Ovary (tissue), 9 donors: ENCODE measurements around the gene ITGA6. TPM values are rescaled to one million over a fixed set of nuclear protein-coding genes. Genes with fewer than 3 reads are reported as not detected.

ENCODE experiments used
- DNase-seq, 5 donors: peaks; one replicate each; pipeline ENCODE4 v3.0.0-alpha.2; 2019 to 2020
- H3K27ac ChIP-seq, 2 donors: fragments of 200-600 bp; one replicate each; pipeline versions ENCODE4 v1.5.1 to v1.8.0; 2019 to 2022
- H3K27me3 ChIP-seq: fragments of 200-600 bp; one replicate; pipeline ENCODE4 v1.8.0; 2022
- H3K36me3 ChIP-seq: fragments of 200-600 bp; sonication (generic); one replicate; pipeline ENCODE4 v1.5.1; 2019
- H3K4me1 ChIP-seq: one replicate; pipeline ENCODE4 v1.8.1; 2013; ENCODE audit warnings: mild to moderate bottlenecking, moderate library complexity; ENCODE audit not compliant: insufficient read depth
- H3K4me3 ChIP-seq: fragments of 200-600 bp; sonication (generic); one replicate; pipeline ENCODE4 v1.5.1; 2017
- H3K9me3 ChIP-seq, 2 donors: fragments of 200-600 bp in 1 of 2; sonication (generic) in 1 of 2; one replicate each; pipeline versions ENCODE4 v1.5.1 to v1.8.1; 2013 to 2019; ENCODE audit warnings: mild to moderate bottlenecking in 1 of 2, moderate library complexity in 1 of 2
- EP300 ChIP-seq: sonication (generic); formaldehyde crosslinking; IDR thresholded peaks from one replicate; pipeline ENCODE4 v1.6.1; 2017; ENCODE audit warnings: antibody characterized with exemption
- POLR2A ChIP-seq: fragments of 450-650 bp; IDR thresholded peaks from one replicate; pipeline ENCODE4 v1.6.1; 2017; ENCODE audit warnings: antibody characterized with exemption, mild to moderate bottlenecking, moderate library complexity
- WGBS, 3 donors: extraction: QIAGEN DNeasy Blood & Tissue Kit in 1 of 3; methylation state at CpG; one replicate each; pipeline versions ENCODE4 v1.1.5 to v1.1.7; 2013 to 2017; 5-methylcytosine and 5-hydroxymethylcytosine counted together
- intact Hi-C, 4 donors: fragments of 100-400 bp; cut with DNase I; formaldehyde crosslinking; loops; one replicate each; pipeline versions ENCODE4 v1.11.0 to v1.15.1; 2022 to 2023
- polyA plus RNA-seq, 2 donors: library from polyadenylated mRNA; stranded (reverse); fragments of 200-250 nt in 1 of 2; fragments of 350-450 nt in 1 of 2; fragmentation: Illumina TruSeq in 1 of 2; extraction: RNeasy Lipid Tissue Mini Kit (QIAGEN cat#74804) in 1 of 2; gene quantifications; one replicate each; pipeline ENCODE4 v1.2.3, GENCODE V29; 2013 to 2014
- total RNA-seq, 7 donors: library from RNA; depleted of rRNA in 2 of 7; stranded (reverse); fragments of >200 nt in 2 of 7; fragmentation: NEBNext Ultra II Directional in 3 of 7; extraction: Animal tissue kit (Norgen Biotek cat#: 25700) in 3 of 7; gene quantifications; one replicate each; pipeline versions ENCODE4 v1.1.0 to v1.2.4, GENCODE V29; 2016 to 2023
- TF ChIP-seq, protein P1 (sequence below), 3 donors: fragments of 450-650 bp in 2 of 3; fragments of 200-600 bp in 1 of 3; IDR thresholded peaks; one replicate each; pipeline versions ENCODE4 v1.5.1 to v1.8.0; 2016 to 2022; ENCODE audit warnings: antibody characterized with exemption in 3 of 3, mild to moderate bottlenecking in 1 of 3
- donor health status: DM: no; HTN: no; CAD: no; lungs with moderate emphysema.
- donor health status: DM: no; HTN: no; CAD: no.
- donor health status: Bipolar disorder and iron deficiency.
- donor health status: DM: yes; HTN: yes; CAD: no.
- donor health status: DM: no; HTN: no; CAD: no.
- donor health status: DM: yes; HTN: yes; CAD: no.

ITGA6 gene
- total and polyA plus RNA-seq, 9 donors = 8.4 to 51.6 (median 19.0) TPM

DNA sequence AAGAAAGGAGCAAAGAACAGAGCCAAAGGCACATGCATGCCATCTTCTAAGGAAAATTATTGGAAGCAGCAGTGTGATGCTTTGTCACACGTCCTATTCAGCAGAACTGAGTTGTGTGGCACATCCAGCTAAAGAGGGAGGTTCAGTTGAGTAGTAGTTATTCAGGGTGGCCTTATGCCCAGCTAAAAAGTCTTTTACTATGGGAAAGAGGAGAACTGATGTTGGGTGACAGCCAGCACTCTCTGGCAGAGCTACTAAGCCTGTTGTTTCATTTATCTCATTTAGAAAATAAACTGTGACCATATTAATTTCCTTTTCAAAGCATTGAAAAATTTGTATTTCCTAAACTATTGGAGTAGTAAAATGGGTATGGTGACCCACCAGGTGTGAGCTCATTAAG is 18.5 kb downstream of the ITGA6 start:
- intact Hi-C loops = no loop called here

GRCh38 chr2:172446474-172447063 is 19.2 kb downstream of the ITGA6 start:
- WGBS, 3 donors = 87 to 90% (median 89%) methylated on average over 6 of the region's 6 CpGs
- Histone ChIP-seq H3K4me1 (peaks cover 3% of the 10 kb centered on the region), H3K9me3 (no peaks in the 10 kb centered on the region), H3K27me3 (no peaks in the 10 kb centered on the region), H3K36me3 (no peaks in the 10 kb centered on the region), H3K4me3 (no peak overlapping the region), H3K27ac (no peak overlapping the region)
- intact Hi-C loops = no loop called here
- TF ChIP-seq POLR2A (no peak), EP300 (no peak)
- TF ChIP-seq, protein P1, sequence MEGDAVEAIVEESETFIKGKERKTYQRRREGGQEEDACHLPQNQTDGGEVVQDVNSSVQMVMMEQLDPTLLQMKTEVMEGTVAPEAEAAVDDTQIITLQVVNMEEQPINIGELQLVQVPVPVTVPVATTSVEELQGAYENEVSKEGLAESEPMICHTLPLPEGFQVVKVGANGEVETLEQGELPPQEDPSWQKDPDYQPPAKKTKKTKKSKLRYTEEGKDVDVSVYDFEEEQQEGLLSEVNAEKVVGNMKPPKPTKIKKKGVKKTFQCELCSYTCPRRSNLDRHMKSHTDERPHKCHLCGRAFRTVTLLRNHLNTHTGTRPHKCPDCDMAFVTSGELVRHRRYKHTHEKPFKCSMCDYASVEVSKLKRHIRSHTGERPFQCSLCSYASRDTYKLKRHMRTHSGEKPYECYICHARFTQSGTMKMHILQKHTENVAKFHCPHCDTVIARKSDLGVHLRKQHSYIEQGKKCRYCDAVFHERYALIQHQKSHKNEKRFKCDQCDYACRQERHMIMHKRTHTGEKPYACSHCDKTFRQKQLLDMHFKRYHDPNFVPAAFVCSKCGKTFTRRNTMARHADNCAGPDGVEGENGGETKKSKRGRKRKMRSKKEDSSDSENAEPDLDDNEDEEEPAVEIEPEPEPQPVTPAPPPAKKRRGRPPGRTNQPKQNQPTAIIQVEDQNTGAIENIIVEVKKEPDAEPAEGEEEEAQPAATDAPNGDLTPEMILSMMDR (IDR thresholded peaks at IDR 0.05) = no peak
- no peak for DNase-seq

More for the DNA sequence above, 18.5 kb downstream of the ITGA6 start:
- Histone ChIP-seq H3K27me3 (no peaks in the 10 kb centered on the region), H3K36me3 (no peaks in the 10 kb centered on the region), H3K4me1 (peaks cover 3% of the 10 kb centered on the region), H3K4me3 (no peak overlapping the region), H3K9me3 (no peaks in the 10 kb centered on the region), H3K27ac (no peak overlapping the region)
- no peak for DNase-seq
- WGBS, 3 donors = 55 to 65% (median 61%) methylated on average over 1 of the region's 1 CpG
- TF ChIP-seq POLR2A (no peak), EP300 (no peak)
- TF ChIP-seq, protein P1 (IDR thresholded peaks at IDR 0.05) = no peak

DNA sequence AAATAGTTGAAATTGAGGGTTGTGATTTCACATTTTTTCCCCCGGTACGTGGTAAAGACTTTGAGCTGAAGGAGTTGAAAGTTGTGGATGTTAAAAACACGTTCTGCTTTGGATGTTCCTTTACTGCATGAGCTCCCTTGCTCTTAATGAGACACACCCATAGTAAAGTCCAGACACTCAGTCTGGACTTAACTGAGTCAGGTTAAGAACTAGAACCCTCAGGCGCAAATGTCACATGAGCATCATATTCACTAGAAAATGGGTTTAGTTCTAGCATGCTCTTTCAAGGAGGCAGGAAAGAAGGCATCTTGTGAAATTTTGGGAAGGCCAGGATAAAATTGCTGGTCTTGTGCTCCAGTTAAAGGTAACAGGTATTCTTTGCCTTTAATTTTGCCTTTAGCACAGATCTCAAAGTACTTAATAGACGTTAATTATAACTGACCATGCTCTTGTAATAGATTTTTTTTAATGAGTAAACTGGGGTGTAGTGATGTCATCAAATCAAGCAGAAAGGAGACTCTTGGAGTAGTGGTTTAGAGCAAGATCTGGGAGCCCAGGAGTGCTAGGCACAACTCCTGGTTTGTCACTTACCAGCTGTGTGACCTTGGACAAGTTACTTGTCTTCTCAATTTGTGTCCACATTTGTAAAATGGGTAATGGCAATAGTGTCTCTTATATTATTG is 20.6 kb downstream of the ITGA6 start:
- intact Hi-C loops = no loop called here
- Histone ChIP-seq H3K4me1 (peaks cover 5% of the 10 kb centered on the region), H3K4me3 (no peak overlapping the region), H3K27ac (no peak overlapping the region), H3K9me3 (no peaks in the 10 kb centered on the region), H3K36me3 (no peaks in the 10 kb centered on the region), H3K27me3 (no peaks in the 10 kb centered on the region)
- DNase-seq = no peak
- WGBS, 3 donors = 66 to 73% (median 70%) methylated on average over 5 of the region's 5 CpGs
- no peak for TF ChIP-seq EP300
- no peak for TF ChIP-seq POLR2A
- TF ChIP-seq, protein P1 (IDR thresholded peaks at IDR 0.05) = no peak

DNA sequence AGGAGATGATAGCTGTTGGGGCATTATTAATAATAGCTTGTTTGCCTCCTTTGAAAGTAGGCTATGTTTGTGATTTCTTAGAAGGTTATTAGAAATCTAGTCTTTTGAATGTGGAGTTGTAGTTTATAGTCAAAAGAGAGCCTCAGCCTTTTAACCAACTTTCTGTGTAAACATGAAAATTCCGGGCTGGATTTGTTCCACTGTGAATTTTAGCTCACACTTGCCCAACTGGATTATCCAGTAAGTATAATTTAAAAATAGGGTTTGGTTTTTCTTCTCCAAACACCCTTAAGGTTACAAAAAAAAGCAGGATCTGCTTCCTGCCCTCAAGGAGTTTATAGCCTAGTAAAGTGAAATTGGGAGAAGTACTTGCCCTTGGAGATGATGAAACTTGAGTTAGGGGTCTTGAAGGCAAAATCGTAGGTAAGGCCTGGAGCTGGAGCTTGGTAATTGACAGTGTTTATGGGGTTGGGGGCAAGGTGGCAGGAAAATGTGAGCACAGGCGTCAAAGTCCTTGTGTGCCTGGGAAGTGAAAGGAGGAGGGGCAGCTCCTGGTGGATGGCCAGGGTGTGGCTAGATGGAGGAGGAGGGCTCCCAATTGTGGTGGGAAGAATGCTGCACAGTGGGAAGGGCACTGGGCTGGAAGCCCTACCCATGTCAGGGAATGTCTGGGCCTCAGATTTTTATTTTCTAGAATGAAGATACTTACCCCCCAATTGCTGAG is 21.3 kb downstream of the ITGA6 start:
- H3K36me3 ChIP-seq = no peaks in the 10 kb centered on the region
- intact Hi-C loops = no loop called here
- no peaks in the 10 kb centered on the region for H3K9me3 ChIP-seq
- TF ChIP-seq POLR2A (no peak), EP300 (no peak)
- TF ChIP-seq, protein P1 (IDR thresholded peaks at IDR 0.05) = no peak
- 81 to 86% (median 84%) methylated on average over 3 of the region's 3 CpGs for WGBS, 3 donors
- peaks cover 5% of the 10 kb centered on the region for H3K4me1 ChIP-seq
- no peaks in the 10 kb centered on the region for H3K27me3 ChIP-seq
- no peak overlapping the region for H3K4me3 ChIP-seq
- H3K27ac ChIP-seq = no peak overlapping the region
- no peak for DNase-seq
